Inflammatory macrophage (primary cell): Measurements from ENCODE around the gene EPHA1.
"Not testable (repeated sequence)": the region's sequence is repeated elsewhere in the genome, so short reads cannot be mapped to it uniquely, and the experiment has no call there.

Source experiments
- DNase-seq, 2 donors: peaks; one replicate each; pipeline ENCODE4 v3.0.0-alpha.2; 2020 to 2022

The EPHA1 gene

GRCh38 chr7:143402233-143402632 lies 6.4 kb downstream of the EPHA1 start:
- DNase-seq: not testable (repeated sequence)

GRCh38 chr7:143401265-143401664 lies 7.4 kb downstream of the EPHA1 start:
- no peak for DNase-seq

GRCh38 chr7:143399642-143400041 lies 9.0 kb downstream of the EPHA1 start:
- DNase-seq: no peak

- no peak for DNase-seq
Measured at GRCh38 chr7:143399151-143399550, 9.5 kb downstream of the EPHA1 start.

- DNase-seq: no peak
Measured at GRCh38 chr7:143398616-143399015, 10.0 kb downstream of the EPHA1 start.

GRCh38 chr7:143397710-143398530 lies 10.7 kb downstream of the EPHA1 start:
- DNase-seq: no peak

GRCh38 chr7:143396625-143397556 lies 11.8 kb downstream of the EPHA1 start:
- no peak for DNase-seq

- no peak for DNase-seq
Measured at GRCh38 chr7:143396182-143396581, 12.5 kb downstream of the EPHA1 start.

- peak; percentile 60 for DNase-seq
Measured at GRCh38 chr7:143395187-143396149, 13.2 kb downstream of the EPHA1 start.

GRCh38 chr7:143394777-143395176 lies 13.9 kb downstream of the EPHA1 start:
- DNase-seq: no peak

- DNase-seq: peak in 1 of 2 donors; percentile 13
Measured at GRCh38 chr7:143394068-143394467, 14.6 kb downstream of the EPHA1 start.

GRCh38 chr7:143393267-143394041 lies 15.2 kb downstream of the EPHA1 start:
- DNase-seq: peak in 1 of 2 donors; percentile 17

GRCh38 chr7:143392875-143393266 lies 15.8 kb downstream of the EPHA1 start:
- no peak for DNase-seq

- not testable (repeated sequence) for DNase-seq
Measured at GRCh38 chr7:143392427-143392826, 16.2 kb downstream of the EPHA1 start.

GRCh38 chr7:143391462-143392404 lies 16.9 kb downstream of the EPHA1 start:
- DNase-seq: no peak

GRCh38 chr7:143390773-143391317 lies 17.8 kb downstream of the EPHA1 start:
- no peak for DNase-seq

GRCh38 chr7:143390104-143390772 lies 18.4 kb downstream of the EPHA1 start:
- no peak for DNase-seq

GRCh38 chr7:143389316-143390103 lies 19.1 kb downstream of the EPHA1 start:
- DNase-seq: no peak
